CD14-positive monocyte (primary cell): ENCODE results near the gene TSPAN18. TPM values are rescaled to one million over a fixed set of nuclear protein-coding genes. Genes with fewer than 3 reads are reported as not detected.

Experiments used
- DNase-seq, 3 donors: peaks; one replicate each; pipeline ENCODE4 v3.0.0-alpha.2; 2011 to 2022
- H2AFZ ChIP-seq: 2 replicates; pipeline ENCODE4 v1.6.0; 2012; ENCODE audit warnings: mild to moderate bottlenecking, low read depth, low read length, inconsistent platforms; ENCODE audit not compliant: insufficient read depth, poor library complexity, severe bottlenecking
- H3K27ac ChIP-seq, 2 donors: 1 replicate in 1 of 2; 2 replicates in 1 of 2; pipeline ENCODE4 v1.5.1; 2012 to 2013; ENCODE audit warnings: low read length in 2 of 2, control low read depth in 1 of 2, inconsistent platforms in 1 of 2, low read depth in 1 of 2, mild to moderate bottlenecking in 1 of 2
- H3K27me3 ChIP-seq, 2 donors: one replicate each; pipeline versions ENCODE4 v1.6.0 to v1.6.1; 2011 to 2013; ENCODE audit warnings: low read length in 2 of 2; ENCODE audit not compliant: control insufficient read depth in 2 of 2, insufficient read depth in 2 of 2
- H3K36me3 ChIP-seq, 2 donors: replicated peaks in 1 of 2; 1 replicate in 1 of 2; 2 replicates in 1 of 2; pipeline versions ENCODE4 v1.5.1 to v1.6.1; 2012 to 2013; ENCODE audit warnings: low read length in 2 of 2, control low read depth in 1 of 2, inconsistent platforms in 1 of 2, mild to moderate bottlenecking in 1 of 2; ENCODE audit not compliant: insufficient read depth in 2 of 2, control insufficient read depth in 1 of 2
- H3K4me1 ChIP-seq, 2 donors: 1 replicate in 1 of 2; 2 replicates in 1 of 2; pipeline versions ENCODE4 v1.5.1 to v1.6.1; 2012 to 2013; ENCODE audit warnings: low read length in 2 of 2, control low read depth in 1 of 2, inconsistent platforms in 1 of 2, mild to moderate bottlenecking in 1 of 2, moderate library complexity in 1 of 2; ENCODE audit not compliant: insufficient read depth in 2 of 2, control insufficient read depth in 1 of 2
- H3K4me2 ChIP-seq: replicated peaks from 2 replicates; pipeline ENCODE3; 2012; ENCODE audit warnings: low read length, moderate library complexity, mild to moderate bottlenecking; ENCODE audit not compliant: poor library complexity, severe bottlenecking; ENCODE audit errors: extremely low read depth
- H3K4me3 ChIP-seq, 3 experiments: fragments of 200-600 bp in 1 of 3; sonication (generic) in 1 of 3; replicated peaks in 1 of 3; 1 replicate in 2 of 3; 2 replicates in 1 of 3; pipeline ENCODE4 v1.5.1; 2011 to 2013; ENCODE audit warnings: low read length in 3 of 3, mild to moderate bottlenecking in 3 of 3, control low read depth in 2 of 3, low read depth in 2 of 3, inconsistent platforms in 1 of 3, moderate library complexity in 1 of 3
- H3K79me2 ChIP-seq: 2 replicates; pipeline ENCODE4 v1.6.0; 2012; ENCODE audit warnings: mild to moderate bottlenecking, control low read depth, inconsistent platforms, low read length, moderate library complexity; ENCODE audit not compliant: insufficient read depth
- H3K9ac ChIP-seq: 2 replicates; pipeline ENCODE4 v1.6.0; 2017; ENCODE audit warnings: low read length, mild to moderate bottlenecking; ENCODE audit not compliant: insufficient read depth, poor library complexity, severe bottlenecking
- H3K9me3 ChIP-seq, 2 donors: replicated peaks in 1 of 2; 1 replicate in 1 of 2; 2 replicates in 1 of 2; pipeline versions ENCODE4 v1.5.1 to v1.6.1; 2012 to 2013; ENCODE audit warnings: low read length in 2 of 2, control low read depth in 1 of 2; ENCODE audit not compliant: control insufficient read depth in 1 of 2, insufficient read depth in 1 of 2
- H4K20me1 ChIP-seq: 2 replicates; pipeline ENCODE4 v1.6.0; 2012; ENCODE audit warnings: mild to moderate bottlenecking, low read length, control low read depth, moderate library complexity; ENCODE audit not compliant: insufficient read depth
- H3K27ac Mint-ChIP-seq, 7 donors: one replicate each; pipeline ENCODE4 v1.8.0; 2020; ENCODE audit warnings: mild to moderate bottlenecking in 7 of 7, mixed read lengths in 7 of 7, moderate library complexity in 6 of 7, inconsistent platforms in 2 of 7
- H3K27me3 Mint-ChIP-seq, 3 donors: one replicate each; pipeline ENCODE4 v1.8.0; 2021 to 2022; ENCODE audit warnings: low read depth in 3 of 3, mild to moderate bottlenecking in 3 of 3, mixed read lengths in 3 of 3, moderate library complexity in 3 of 3, inconsistent platforms in 1 of 3
- H3K36me3 Mint-ChIP-seq, 2 donors: one replicate each; pipeline ENCODE4 v1.8.0; 2020; ENCODE audit warnings: mixed read lengths in 2 of 2, inconsistent platforms in 1 of 2, mild to moderate bottlenecking in 1 of 2
- H3K4me1 Mint-ChIP-seq: one replicate; pipeline ENCODE4 v1.8.0; 2020; ENCODE audit warnings: mild to moderate bottlenecking, mixed read lengths
- H3K4me3 Mint-ChIP-seq, 2 donors: one replicate each; pipeline ENCODE4 v1.8.0; 2020; ENCODE audit warnings: mild to moderate bottlenecking in 2 of 2, mixed read lengths in 2 of 2, moderate library complexity in 1 of 2
- H3K9me3 Mint-ChIP-seq, 7 donors: one replicate each; pipeline ENCODE4 v1.8.0; 2020 to 2022; ENCODE audit warnings: mixed read lengths in 7 of 7, mild to moderate bottlenecking in 6 of 7, moderate library complexity in 6 of 7, inconsistent platforms in 2 of 7
- CTCF ChIP-seq: fragments of 200-600 bp; IDR thresholded peaks from one replicate; pipeline ENCODE4 v1.8.0; 2022; ENCODE audit warnings: antibody characterized with exemption, mild to moderate bottlenecking
- WGBS: methylation state at CpG from one replicate; pipeline ENCODE4 v1.1.5; 2013; ENCODE audit warnings: missing lambda C conversion rate; ENCODE audit not compliant: insufficient coverage; 5-methylcytosine and 5-hydroxymethylcytosine counted together
- intact Hi-C, 2 donors: fragments of 100-400 bp; cut with micrococcal nuclease; formaldehyde crosslinking; loops; one replicate each; pipeline versions ENCODE4 v1.15.0 to v1.15.1; 2023
- polyA plus RNA-seq, 3 donors: library from polyadenylated mRNA; depleted of rRNA in 1 of 3; unstranded in 2 of 3; stranded (reverse) in 1 of 3; fragments of 300-500 nt in 2 of 3; fragments of >200 nt in 1 of 3; fragmentation: Illumina TruSeq in 2 of 3; gene quantifications; 1 replicate in 2 of 3; 2 replicates in 1 of 3; pipeline ENCODE4 v1.2.3, GENCODE V29; 2012 to 2021

Gene TSPAN18
- polyA plus RNA-seq, 3 donors: not detected

GRCh38 chr11:44771252-44771734 lies 44.5 kb downstream of the TSPAN18 start:
- Mint-ChIP-seq H3K27me3 (peaks cover 12 to 15% (median 14%) of the 10 kb centered on the region in 3 donors), H3K36me3 (no peaks in the 10 kb centered on the region), H3K4me1 (peaks cover 2% of the 10 kb centered on the region), H3K4me3 (no peak overlapping the region), H3K27ac (no peak overlapping the region), H3K9me3 (peaks cover 0 to 3% (median 0%) of the 10 kb centered on the region in 7 donors)
- no peaks in the 10 kb centered on the region for H3K27me3 ChIP-seq
- H3K9ac ChIP-seq: no peak overlapping the region
- no peaks in the 10 kb centered on the region for H4K20me1 ChIP-seq
- DNase-seq: no peak
- H3K4me3 ChIP-seq: no peak overlapping the region
- no peak overlapping the region for H2AFZ ChIP-seq
- no peaks in the 10 kb centered on the region for H3K79me2 ChIP-seq
- no peak overlapping the region for H3K4me2 ChIP-seq
- H3K9me3 ChIP-seq: no peaks in the 10 kb centered on the region
- no peaks in the 10 kb centered on the region for H3K4me1 ChIP-seq
- intact Hi-C loops: loop anchor here (10.0 kb wide), 2 partner anchors 146 to 216 kb away; no protein-coding TSS in a partner anchor
- no peaks in the 10 kb centered on the region for H3K36me3 ChIP-seq
- no peak for TF ChIP-seq CTCF
- H3K27ac ChIP-seq: no peak overlapping the region

- no peak for DNase-seq
- Histone ChIP-seq H3K9me3 (no peaks in the 10 kb centered on the region), H3K9ac (no peak overlapping the region), H3K27ac (no peak overlapping the region), H4K20me1 (no peaks in the 10 kb centered on the region), H3K4me3 (no peak overlapping the region), H3K4me1 (no peaks in the 10 kb centered on the region), H2AFZ (no peak overlapping the region), H3K27me3 (no peaks in the 10 kb centered on the region), H3K4me2 (no peak overlapping the region), H3K36me3 (no peaks in the 10 kb centered on the region), H3K79me2 (no peaks in the 10 kb centered on the region)
- Mint-ChIP-seq H3K27ac (no peak overlapping the region), H3K27me3 (peaks cover 14 to 15% (median 14%) of the 10 kb centered on the region in 3 donors), H3K36me3 (no peaks in the 10 kb centered on the region), H3K9me3 (peaks cover 0 to 3% (median 0%) of the 10 kb centered on the region in 7 donors), H3K4me3 (no peak overlapping the region), H3K4me1 (peaks cover 2% of the 10 kb centered on the region)
- intact Hi-C loops: loop anchor here (10.0 kb wide), 2 partner anchors 147 to 217 kb away; no protein-coding TSS in a partner anchor
- TF ChIP-seq CTCF: no peak
- WGBS: 93% methylated on average over 2 of the region's 3 CpGs
Observed at GRCh38 chr11:44771841-44772240, 45.1 kb downstream of the TSPAN18 start.
